ENCODE data around the gene USP46.

USP46 gene

GRCh38 chr4:52657292-52657617 is 1.8 kb downstream of the USP46 start:
- DNase-seq (ENCODE audit: low read depth in 2 of 2) = no peak

- DNase-seq (ENCODE audit: low read depth in 2 of 2) = no peak
These were observed 3.6 kb downstream of the USP46 start for GRCh38 chr4:52655506-52655905.

GRCh38 chr4:52651996-52652672 is 7.0 kb downstream of the USP46 start:
- no peak for DNase-seq (ENCODE audit: low read depth in 2 of 2)

- DNase-seq (ENCODE audit: low read depth in 2 of 2) = no peak
These were observed 10.3 kb downstream of the USP46 start for GRCh38 chr4:52648836-52649235.

- no peak for DNase-seq (ENCODE audit: low read depth in 2 of 2)
These were observed 12.4 kb downstream of the USP46 start for GRCh38 chr4:52646741-52647140.

- no peak for DNase-seq (ENCODE audit: low read depth in 2 of 2)
These were observed 13.0 kb downstream of the USP46 start for GRCh38 chr4:52646096-52646495.

GRCh38 chr4:52645300-52645699 is 13.8 kb downstream of the USP46 start:
- no peak for DNase-seq (ENCODE audit: low read depth in 2 of 2)

GRCh38 chr4:52643785-52644244 is 15.3 kb downstream of the USP46 start:
- no peak for DNase-seq (ENCODE audit: low read depth in 2 of 2)

GRCh38 chr4:52643190-52643589 is 15.9 kb downstream of the USP46 start:
- no peak for DNase-seq (ENCODE audit: low read depth in 2 of 2)

- DNase-seq (ENCODE audit: low read depth in 2 of 2) = no peak
These were observed 17.1 kb downstream of the USP46 start for GRCh38 chr4:52641854-52642563.

GRCh38 chr4:52640808-52641565 is 18.1 kb downstream of the USP46 start:
- no peak for DNase-seq (ENCODE audit: low read depth in 2 of 2)

GRCh38 chr4:52638717-52639116 is 20.4 kb downstream of the USP46 start:
- no peak for DNase-seq (ENCODE audit: low read depth in 2 of 2)

- DNase-seq (ENCODE audit: low read depth in 2 of 2) = no peak
These were observed 22.0 kb downstream of the USP46 start for GRCh38 chr4:52637116-52637515.

GRCh38 chr4:52635560-52635959 is 23.5 kb downstream of the USP46 start:
- no peak for DNase-seq (ENCODE audit: low read depth in 2 of 2)

- DNase-seq (ENCODE audit: low read depth in 2 of 2) = no peak
These were observed 24.0 kb downstream of the USP46 start for GRCh38 chr4:52635130-52635529.

GRCh38 chr4:52633846-52634245 is 25.3 kb downstream of the USP46 start:
- no peak for DNase-seq (ENCODE audit: low read depth in 2 of 2)

GRCh38 chr4:52628974-52629373 is 30.1 kb downstream of the USP46 start:
- DNase-seq (ENCODE audit: low read depth in 2 of 2) = no peak

GRCh38 chr4:52628543-52628942 is 30.6 kb downstream of the USP46 start:
- no peak for DNase-seq (ENCODE audit: low read depth in 2 of 2)

GRCh38 chr4:52627876-52628275 is 31.2 kb downstream of the USP46 start:
- DNase-seq (ENCODE audit: low read depth in 2 of 2) = no peak

GRCh38 chr4:52625216-52625615 is 33.9 kb downstream of the USP46 start:
- no peak for DNase-seq (ENCODE audit: low read depth in 2 of 2)

GRCh38 chr4:52622564-52622963 is 36.5 kb downstream of the USP46 start:
- no peak for DNase-seq (ENCODE audit: low read depth in 2 of 2)

GRCh38 chr4:52621567-52621966 is 37.5 kb downstream of the USP46 start:
- no peak for DNase-seq (ENCODE audit: low read depth in 2 of 2)

- DNase-seq (ENCODE audit: low read depth in 2 of 2) = no peak
These were observed 39.5 kb downstream of the USP46 start for GRCh38 chr4:52619591-52619931.

Measured in stimulated activated CD4-positive, alpha-beta T cell treated with anti-CD3 and anti-CD28 coated beads, Interleukin-4, amount 100 ng/mL, for 48 hours (primary cell).